Aorta (tissue), 5 donors: ENCODE results near the gene CLCN5. TPM values are rescaled to one million over a fixed set of nuclear protein-coding genes. Genes with fewer than 3 reads are reported as not detected.

ENCODE experiments used
- ATAC-seq: fragments of 200-7000 bp; cut with Tn5 transposase; one replicate; pipeline ENCODE4 v1.9.1; 2022; ENCODE audit warnings: moderate library complexity; ENCODE audit not compliant: low FRiP score
- DNase-seq, 2 donors: peaks; one replicate each; pipeline ENCODE4 v3.0.0-alpha.2; 2020
- H3K27ac ChIP-seq, 2 donors: one replicate each; pipeline ENCODE4 v1.5.1; 2013; ENCODE audit warnings: low read length in 2 of 2, mild to moderate bottlenecking in 2 of 2, moderate library complexity in 2 of 2, control low read depth in 1 of 2, inconsistent platforms in 1 of 2, low read depth in 1 of 2
- H3K27me3 ChIP-seq, 2 donors: one replicate each; pipeline ENCODE4 v1.6.1; 2013; ENCODE audit warnings: control low read depth in 1 of 2, low read length in 1 of 2, mild to moderate bottlenecking in 1 of 2, moderate library complexity in 1 of 2; ENCODE audit not compliant: insufficient read depth in 2 of 2, control insufficient read depth in 1 of 2
- H3K36me3 ChIP-seq, 2 donors: one replicate each; pipeline ENCODE4 v1.6.1; 2013; ENCODE audit warnings: control low read depth in 1 of 2, low read length in 1 of 2, mild to moderate bottlenecking in 1 of 2; ENCODE audit not compliant: insufficient read depth in 2 of 2, control insufficient read depth in 1 of 2
- H3K4me1 ChIP-seq, 2 donors: one replicate each; pipeline ENCODE4 v1.6.1; 2013; ENCODE audit warnings: low read length in 2 of 2, control low read depth in 1 of 2, mild to moderate bottlenecking in 1 of 2, moderate library complexity in 1 of 2; ENCODE audit not compliant: insufficient read depth in 2 of 2, control insufficient read depth in 1 of 2
- H3K4me3 ChIP-seq, 2 donors: one replicate each; pipeline ENCODE4 v1.5.1; 2013; ENCODE audit warnings: low read length in 2 of 2, control low read depth in 1 of 2, mild to moderate bottlenecking in 1 of 2
- H3K9me3 ChIP-seq: one replicate; pipeline ENCODE4 v1.6.1; 2013; ENCODE audit warnings: mild to moderate bottlenecking, low read length; ENCODE audit not compliant: control insufficient read depth
- WGBS, 2 donors: extraction: QIAGEN DNeasy Blood & Tissue Kit; methylation state at CpG; one replicate each; pipeline ENCODE4 v1.1.7; 2013; 5-methylcytosine and 5-hydroxymethylcytosine counted together
- intact Hi-C, 2 donors: fragments of 100-400 bp; cut with DNase I; formaldehyde crosslinking; loops; one replicate each; pipeline versions ENCODE4 v1.14.2 to v1.15.0; 2022
- polyA plus RNA-seq, 2 donors: library from polyadenylated mRNA; stranded (reverse); fragments of 200-250 nt; gene quantifications; one replicate each; pipeline ENCODE4 v1.2.3, GENCODE V29; 2013
- total RNA-seq, 2 donors: library from RNA; stranded (reverse); fragmentation: NEBNext Ultra II Directional; extraction: Animal tissue kit (Norgen Biotek cat#: 25700); gene quantifications; one replicate each; pipeline ENCODE4 v1.2.1, GENCODE V29; 2021
- donor health status: healthy with polysubstance abuse.
- donor health status: Bipolar disorder and iron deficiency.
- donor health status: DM: no; HTN: no; CAD: no.
- donor health status: DM: no; HTN: no; CAD: no.
- donor health status: DM: yes; HTN: yes; CAD: no.

Gene CLCN5
- total and polyA plus RNA-seq, 4 donors: 0.88 to 9.4 (median 2.9) TPM

DNA sequence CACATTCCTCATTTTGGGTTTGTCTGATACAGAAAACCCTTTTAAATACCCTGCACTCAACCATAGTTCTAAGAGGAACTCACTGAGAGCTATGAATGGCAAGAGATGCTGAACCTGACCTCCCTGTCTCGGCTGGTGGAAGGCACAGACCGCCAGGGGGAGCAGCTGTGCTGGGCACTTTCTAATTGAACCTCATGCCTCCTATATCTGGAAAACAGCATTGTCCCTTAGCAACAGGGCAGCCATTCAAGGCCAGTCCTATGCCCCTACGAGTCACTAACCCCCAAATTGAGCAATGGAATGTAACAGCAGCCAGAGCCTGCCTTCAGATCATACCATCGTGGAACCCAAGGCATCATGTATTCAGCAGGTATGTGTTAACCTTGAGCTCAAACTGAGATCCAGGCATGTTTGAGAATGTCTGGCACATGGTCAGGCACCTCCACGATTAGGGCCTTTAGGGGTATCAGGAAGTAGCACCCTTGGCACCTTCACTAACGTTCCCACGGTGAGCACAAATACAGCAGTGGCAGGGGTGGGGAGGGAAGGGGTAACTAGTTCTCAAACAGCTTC, 38.0 kb upstream of the CLCN5 start:
- DNase-seq: peak; percentile 74 to 84

DNA sequence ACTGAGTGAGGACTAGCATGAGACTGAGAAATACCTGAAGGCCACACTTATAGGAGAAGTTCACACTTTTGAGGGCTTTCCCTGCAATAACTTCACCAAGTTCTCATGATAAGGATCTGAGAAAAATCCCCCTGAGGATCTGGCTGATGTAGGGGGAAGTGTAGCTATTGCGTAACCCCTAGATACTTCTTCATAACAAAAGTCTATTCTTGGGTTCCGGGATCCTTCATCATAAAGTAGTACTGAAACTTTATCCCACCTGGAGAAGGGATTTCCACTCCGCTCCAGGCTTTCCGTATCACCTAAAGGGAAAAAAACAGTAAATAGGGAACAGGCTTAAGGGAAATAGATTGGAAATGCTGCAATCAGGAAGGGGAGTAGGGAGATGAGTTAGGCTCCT, 29.9 kb upstream of the CLCN5 start:
- DNase-seq: no peak
- Histone ChIP-seq H3K4me1 (no peaks in the 10 kb centered on the region), H3K4me3 (no peak overlapping the region), H3K36me3 (no peaks in the 10 kb centered on the region), H3K9me3 (no peaks in the 10 kb centered on the region), H3K27me3 (no peaks in the 10 kb centered on the region), H3K27ac (no peak overlapping the region)
- 74 to 86% methylated on average over 4 of the region's 4 CpGs for WGBS, 2 donors
- intact Hi-C loops: no loop called here
- ATAC-seq: no peak

More for the DNA sequence above, 38.0 kb upstream of the CLCN5 start:
- H3K27ac ChIP-seq: no peak overlapping the region
- WGBS, 2 donors: 41 to 43% methylated on average over 7 of the region's 7 CpGs
- no peaks in the 10 kb centered on the region for H3K9me3 ChIP-seq
- intact Hi-C loops: no loop called here
- peak; percentile 39 for ATAC-seq
- peaks cover 0 to 2% of the 10 kb centered on the region in 2 donors for H3K36me3 ChIP-seq
- H3K27me3 ChIP-seq: no peaks in the 10 kb centered on the region
- peaks cover 0 to 2% of the 10 kb centered on the region in 2 donors for H3K4me1 ChIP-seq
- H3K4me3 ChIP-seq: no peak overlapping the region

DNA sequence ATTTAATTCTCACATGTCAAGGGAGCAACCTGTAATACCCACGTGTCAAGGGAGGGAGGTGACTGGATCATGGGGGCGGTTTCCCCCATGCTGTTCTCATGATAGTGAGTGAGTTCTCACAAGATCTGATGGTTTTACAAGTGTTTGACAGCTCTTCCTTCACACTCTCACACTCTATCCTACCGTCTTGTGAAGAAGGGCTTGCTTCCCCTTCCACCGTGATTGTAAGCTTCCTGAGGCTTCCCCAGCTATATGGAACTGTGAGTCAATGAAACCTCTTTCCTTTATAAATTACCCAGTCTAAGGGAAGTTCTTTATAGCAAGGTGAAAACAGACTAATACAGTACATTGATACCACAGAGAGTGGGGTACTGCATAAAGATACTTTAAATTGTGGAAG, 25.4 kb upstream of the CLCN5 start:
- H3K27ac ChIP-seq: no peak overlapping the region
- ATAC-seq (no peak), DNase-seq (no peak)
- H3K36me3 ChIP-seq: no peaks in the 10 kb centered on the region
- intact Hi-C loops: no loop called here
- no peaks in the 10 kb centered on the region for H3K4me1 ChIP-seq
- H3K4me3 ChIP-seq: no peak overlapping the region
- no peaks in the 10 kb centered on the region for H3K9me3 ChIP-seq
- no peaks in the 10 kb centered on the region for H3K27me3 ChIP-seq
- 74 to 76% methylated on average over 4 of the region's 4 CpGs for WGBS, 2 donors

- no peak for ATAC-seq
- Histone ChIP-seq H3K4me3 (no peak overlapping the region), H3K9me3 (no peaks in the 10 kb centered on the region), H3K27me3 (no peaks in the 10 kb centered on the region), H3K36me3 (no peaks in the 10 kb centered on the region), H3K27ac (no peak overlapping the region), H3K4me1 (no peaks in the 10 kb centered on the region)
- no peak for DNase-seq
- intact Hi-C loops: no loop called here
These were observed 21.3 kb upstream of the CLCN5 start for GRCh38 chrX:49901048-49901447.

GRCh38 chrX:49910344-49910743, 12.1 kb upstream of the CLCN5 start:
- DNase-seq (no peak), ATAC-seq (no peak)
- Histone ChIP-seq H3K27me3 (no peaks in the 10 kb centered on the region), H3K27ac (no peak overlapping the region), H3K36me3 (no peaks in the 10 kb centered on the region), H3K4me3 (no peak overlapping the region), H3K9me3 (no peaks in the 10 kb centered on the region), H3K4me1 (no peaks in the 10 kb centered on the region)
- WGBS, 2 donors: 17 to 20% methylated on average over 3 of the region's 3 CpGs
- intact Hi-C loops: no loop called here

DNA sequence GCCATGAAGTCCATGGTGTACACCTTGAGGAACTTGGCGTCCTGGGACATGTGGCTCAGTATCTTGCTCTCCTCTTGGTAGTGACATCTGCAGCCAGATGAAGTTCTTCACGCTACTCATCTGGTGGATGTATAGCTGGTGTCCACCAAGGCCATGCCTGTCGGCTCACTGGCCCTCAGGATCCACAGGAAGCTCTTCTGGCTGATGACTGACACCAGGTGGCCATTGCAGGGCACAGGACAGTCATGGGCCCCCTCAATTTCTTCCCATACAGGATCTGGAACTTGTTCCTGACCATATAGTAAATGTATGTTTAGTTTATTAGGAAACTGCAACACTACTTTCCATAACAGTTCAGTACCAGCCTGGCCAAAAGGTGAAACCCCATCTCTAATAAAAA, 10.3 kb upstream of the CLCN5 start:
- Histone ChIP-seq H3K27ac (no peak overlapping the region), H3K4me3 (no peak overlapping the region), H3K4me1 (no peaks in the 10 kb centered on the region), H3K9me3 (no peaks in the 10 kb centered on the region), H3K36me3 (no peaks in the 10 kb centered on the region), H3K27me3 (no peaks in the 10 kb centered on the region)
- no peak for ATAC-seq
- no peak for DNase-seq
- 72 to 88% methylated on average over 3 of the region's 3 CpGs for WGBS, 2 donors
- intact Hi-C loops: no loop called here

GRCh38 chrX:49912861-49913260, 9.5 kb upstream of the CLCN5 start:
- no peaks in the 10 kb centered on the region for H3K4me1 ChIP-seq
- ATAC-seq (no peak), DNase-seq (no peak)
- H3K4me3 ChIP-seq: no peak overlapping the region
- H3K36me3 ChIP-seq: no peaks in the 10 kb centered on the region
- H3K9me3 ChIP-seq: no peaks in the 10 kb centered on the region
- intact Hi-C loops: no loop called here
- 71 to 79% methylated on average over 3 of the region's 3 CpGs for WGBS, 2 donors
- no peaks in the 10 kb centered on the region for H3K27me3 ChIP-seq
- H3K27ac ChIP-seq: no peak overlapping the region

DNA sequence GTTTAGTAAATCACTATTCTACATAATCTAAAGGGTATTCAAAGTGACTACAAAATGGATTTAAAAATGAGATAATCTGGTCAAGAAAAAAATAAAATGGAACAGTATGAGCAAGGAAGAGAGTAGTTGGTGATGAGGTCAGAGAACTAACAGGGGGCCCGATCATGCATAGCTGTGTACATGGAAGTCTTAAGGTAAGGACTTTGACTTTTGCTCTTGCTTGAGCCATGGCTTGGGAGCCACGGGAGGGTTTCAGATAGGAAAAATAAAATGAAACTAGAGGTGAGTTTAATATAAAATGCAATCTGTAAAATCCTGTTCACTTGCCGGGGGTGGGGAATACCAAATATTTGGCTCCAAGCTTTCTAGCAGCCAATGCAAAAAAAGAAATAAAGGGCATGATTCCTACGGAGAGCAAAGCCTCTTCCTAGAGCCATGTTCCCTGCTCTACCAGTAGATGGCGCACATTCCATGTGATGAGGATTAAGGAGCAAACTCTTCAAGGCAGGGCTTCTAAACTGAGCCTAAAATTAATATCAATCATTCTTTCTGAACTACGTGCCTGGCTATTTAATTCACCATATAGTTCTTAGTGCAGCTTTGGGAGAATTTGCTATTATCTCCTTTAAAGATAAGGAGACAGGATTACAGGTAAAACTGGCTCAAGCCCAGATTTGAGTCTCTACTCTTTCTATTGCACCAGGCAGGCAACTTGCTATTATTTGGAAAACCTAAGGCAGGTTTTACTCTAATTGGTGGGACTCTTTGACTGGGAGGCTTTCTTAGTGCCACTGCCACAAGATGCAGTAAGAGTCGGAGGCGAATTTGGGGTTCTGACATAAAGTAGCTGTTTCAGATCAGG, 6.8 kb upstream of the CLCN5 start:
- DNase-seq: no peak
- WGBS, 2 donors: 23 to 27% methylated on average over 8 of the region's 8 CpGs

GRCh38 chrX:49919617-49920016, 2.8 kb upstream of the CLCN5 start:
- H3K27ac ChIP-seq: peak overlapping the region in 1 of 2 donors; percentile 51
- no peak for ATAC-seq

More for the DNA sequence above, 6.8 kb upstream of the CLCN5 start:
- Histone ChIP-seq H3K36me3 (no peaks in the 10 kb centered on the region), H3K27me3 (no peaks in the 10 kb centered on the region), H3K9me3 (no peaks in the 10 kb centered on the region), H3K27ac (no peak overlapping the region), H3K4me3 (no peak overlapping the region), H3K4me1 (peaks cover 0 to 3% of the 10 kb centered on the region in 2 donors)
- intact Hi-C loops: loop anchor here in 1 of 2 donors (5.0 kb wide), 2 partner anchors 167 to 667 kb away; no protein-coding TSS in a partner anchor
- peak; percentile 78 for ATAC-seq

More at GRCh38 chrX:49919617-49920016, 2.8 kb upstream of the CLCN5 start:
- WGBS, 2 donors: 4 to 9% methylated on average over 8 of the region's 8 CpGs
- DNase-seq: peak in 1 of 2 donors; percentile 50
- H3K27me3 ChIP-seq: no peaks in the 10 kb centered on the region
- peaks cover 0 to 3% of the 10 kb centered on the region in 2 donors for H3K4me1 ChIP-seq
- H3K36me3 ChIP-seq: no peaks in the 10 kb centered on the region
- no peak overlapping the region for H3K4me3 ChIP-seq
- intact Hi-C loops: loop anchor here in 1 of 2 donors (5.0 kb wide), 2 partner anchors 163 to 663 kb away; no protein-coding TSS in a partner anchor
- H3K9me3 ChIP-seq: no peaks in the 10 kb centered on the region
